Hepatocyte (in vitro differentiated cells): ENCODE data around the gene RPS6KL1. TPM values are rescaled to one million over a fixed set of nuclear protein-coding genes. Genes with fewer than 3 reads are reported as not detected.

Experiments
- DNase-seq: peaks from one replicate; pipeline ENCODE4 v3.0.0-alpha.2; 2016; ENCODE audit warnings: low spot score
- H2AFZ ChIP-seq: fragments of 200-600 bp; sonication (generic); 2 replicates; pipeline ENCODE4 v1.6.0; 2016; ENCODE audit warnings: antibody characterized with exemption, mild to moderate bottlenecking
- H3K27ac ChIP-seq: fragments of 200-600 bp; sonication (generic); 2 replicates; pipeline ENCODE4 v1.5.1; 2016; ENCODE audit warnings: mild to moderate bottlenecking
- H3K27me3 ChIP-seq: fragments of 200-600 bp; sonication (generic); 2 replicates; pipeline ENCODE4 v1.6.1; 2016
- H3K36me3 ChIP-seq: fragments of 200-600 bp; sonication (generic); replicated peaks from 2 replicates; pipeline ENCODE4 v1.5.1; 2016; ENCODE audit warnings: low read depth; ENCODE audit not compliant: insufficient read depth
- H3K4me1 ChIP-seq: fragments of 200-600 bp; sonication (generic); 2 replicates; pipeline ENCODE4 v1.5.1; 2016; ENCODE audit warnings: mild to moderate bottlenecking, moderate library complexity; ENCODE audit not compliant: insufficient read depth
- H3K4me2 ChIP-seq: fragments of 200-600 bp; sonication (generic); 2 replicates; pipeline ENCODE4 v1.6.0; 2016
- H3K4me3 ChIP-seq: fragments of 200-600 bp; sonication (generic); 2 replicates; pipeline ENCODE4 v1.5.1; 2016; ENCODE audit warnings: mild to moderate bottlenecking
- H3K79me2 ChIP-seq: fragments of 200-600 bp; sonication (generic); 2 replicates; pipeline ENCODE4 v1.6.0; 2017; ENCODE audit warnings: mild to moderate bottlenecking
- H3K9me2 ChIP-seq: fragments of 200-600 bp; sonication (generic); replicated peaks from 2 replicates; pipeline ENCODE4 v1.6.0; 2017; ENCODE audit warnings: mild to moderate bottlenecking; ENCODE audit not compliant: insufficient read depth
- H3K9me3 ChIP-seq: fragments of 200-600 bp; sonication (generic); 2 replicates; pipeline ENCODE4 v1.5.1; 2016; ENCODE audit warnings: low read depth, mild to moderate bottlenecking
- H4K20me1 ChIP-seq: fragments of 200-600 bp; sonication (generic); 2 replicates; pipeline ENCODE4 v1.6.0; 2016; ENCODE audit warnings: mild to moderate bottlenecking; ENCODE audit not compliant: insufficient read depth, poor library complexity, severe bottlenecking
- CTCF ChIP-seq: fragments of 200-600 bp; sonication (generic); IDR thresholded peaks from 2 replicates; pipeline ENCODE4 v1.5.1; 2016; ENCODE audit warnings: antibody characterized with exemption, mild to moderate bottlenecking; ENCODE audit not compliant: poor library complexity
- EZH2 ChIP-seq: fragments of 200-600 bp; sonication (generic); IDR thresholded peaks from 2 replicates; pipeline ENCODE4 v1.6.1; 2016; ENCODE audit warnings: antibody characterized with exemption, mild to moderate bottlenecking, borderline replicate concordance
- EZH2phosphoT487 ChIP-seq: fragments of 200-600 bp; sonication (generic); IDR thresholded peaks from one replicate; pipeline ENCODE4 v1.6.1; 2018; ENCODE audit warnings: antibody characterized with exemption, mild to moderate bottlenecking, low read depth, moderate library complexity; ENCODE audit not compliant: unreplicated experiment, severe bottlenecking
- WGBS: methylation state at CpG from one replicate; pipeline ENCODE4 v1.1.6; 2016; ENCODE audit warnings: low lambda C conversion rate; ENCODE audit errors: missing lambda C conversion rate; 5-methylcytosine and 5-hydroxymethylcytosine counted together
- polyA plus RNA-seq: library from polyadenylated mRNA; unstranded; fragments of >200 nt; fragmentation: Nextera tagmentation; extraction: Ambion mirVana; gene quantifications from 2 replicates; pipeline ENCODE4 v1.2.1, GENCODE V29; 2016
- total RNA-seq: library from RNA; depleted of rRNA; stranded (reverse); fragments of >200 nt; gene quantifications from 2 replicates; pipeline ENCODE4 v1.2.3, GENCODE V29; 2014

Gene RPS6KL1
- total and polyA plus RNA-seq, 2 experiments from 2014 or later = 0.18 to 0.57 TPM

DNA sequence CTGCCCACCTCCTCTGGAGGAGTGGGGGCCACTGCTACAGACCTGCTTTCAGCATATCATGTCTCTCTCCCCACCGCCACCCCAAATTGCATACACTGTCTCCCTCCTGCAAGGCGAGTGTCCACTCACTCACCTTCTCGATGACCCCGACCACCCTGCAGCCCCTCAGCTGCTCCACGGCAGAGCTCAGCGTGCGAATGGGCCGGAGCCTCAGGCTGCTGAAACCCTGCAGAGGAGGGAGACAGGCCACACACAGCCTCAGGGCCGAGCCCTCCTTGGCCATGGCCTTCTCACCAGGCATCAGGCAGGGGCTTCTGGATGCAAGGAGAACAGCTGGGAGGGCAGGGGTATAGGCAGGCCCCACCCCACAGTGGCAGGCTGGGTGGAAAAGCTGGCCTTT, 4.7 kb downstream of the RPS6KL1 start:
- Histone ChIP-seq H3K4me1 (peaks cover 4% of the 10 kb centered on the region), H3K4me3 (no peak overlapping the region), H3K9me2 (no peaks in the 10 kb centered on the region), H3K36me3 (no peaks in the 10 kb centered on the region), H3K27me3 (peaks cover 12% of the 10 kb centered on the region), H3K9me3 (no peaks in the 10 kb centered on the region), H3K79me2 (no peaks in the 10 kb centered on the region), H2AFZ (no peak overlapping the region), H3K4me2 (no peak overlapping the region), H4K20me1 (no peaks in the 10 kb centered on the region), H3K27ac (no peak overlapping the region)
- WGBS = 97% methylated on average over 9 of the region's 9 CpGs
- TF ChIP-seq EZH2 (no peak), CTCF (no peak)
- DNase-seq = no peak

GRCh38 chr14:74917646-74918081, 5.4 kb downstream of the RPS6KL1 start:
- Histone ChIP-seq H3K4me3 (no peak overlapping the region), H3K79me2 (no peaks in the 10 kb centered on the region), H3K27ac (no peak overlapping the region), H4K20me1 (no peaks in the 10 kb centered on the region), H3K9me3 (no peaks in the 10 kb centered on the region), H3K9me2 (no peaks in the 10 kb centered on the region), H3K4me1 (peaks cover 2% of the 10 kb centered on the region), H3K27me3 (peaks cover 8% of the 10 kb centered on the region), H2AFZ (no peak overlapping the region), H3K36me3 (no peaks in the 10 kb centered on the region), H3K4me2 (no peak overlapping the region)
- WGBS = 85% methylated on average over 13 of the region's 13 CpGs
- no peak for TF ChIP-seq CTCF
- TF ChIP-seq EZH2 = no peak
- TF ChIP-seq EZH2phosphoT487 = no peak
- DNase-seq = no peak

DNA sequence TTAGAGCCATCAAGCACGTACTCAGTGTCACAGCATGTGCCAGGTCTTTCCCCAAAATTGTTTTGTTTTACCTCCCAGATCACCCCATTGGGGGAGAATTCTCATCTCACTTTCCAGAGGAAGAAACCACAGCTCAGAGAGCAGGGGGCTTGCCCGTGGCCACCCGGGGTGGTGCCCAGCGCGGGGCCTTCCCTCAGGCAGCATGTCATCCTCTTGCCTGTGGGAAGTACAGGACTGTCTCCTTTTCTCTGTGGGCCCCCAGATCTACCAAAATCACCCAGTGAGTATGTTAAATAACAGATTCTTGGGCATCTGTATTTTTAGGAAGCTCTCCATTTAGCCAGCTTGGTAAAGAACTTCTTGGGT, 5.9 kb downstream of the RPS6KL1 start:
- Histone ChIP-seq H3K27ac (no peak overlapping the region), H4K20me1 (no peaks in the 10 kb centered on the region)

More for the DNA sequence above, 5.9 kb downstream of the RPS6KL1 start:
- no peaks in the 10 kb centered on the region for H3K36me3 ChIP-seq
- no peak overlapping the region for H2AFZ ChIP-seq
- peaks cover 3% of the 10 kb centered on the region for H3K27me3 ChIP-seq
- no peaks in the 10 kb centered on the region for H3K9me2 ChIP-seq
- H3K9me3 ChIP-seq = no peaks in the 10 kb centered on the region
- H3K4me2 ChIP-seq = no peak overlapping the region
- H3K4me3 ChIP-seq = no peak overlapping the region
- TF ChIP-seq EZH2 (no peak), EZH2phosphoT487 (no peak), CTCF (no peak)
- H3K79me2 ChIP-seq = no peaks in the 10 kb centered on the region
- DNase-seq = no peak
- H3K4me1 ChIP-seq = no peaks in the 10 kb centered on the region
- WGBS = 95% methylated on average over 5 of the region's 5 CpGs
